MM.1S (cell line): ENCODE measurements around the gene ATG10.
"Not testable (repeated sequence)": the region's sequence is repeated elsewhere in the genome, so short reads cannot be mapped to it uniquely, and the experiment has no call there.

Source experiments
- CTCF ChIP-seq: fragments of 300-600 bp; sonication (generic); IDR thresholded peaks from 2 replicates; pipeline ENCODE4 v1.5.1; 2016; ENCODE audit warnings: antibody characterized with exemption, low read length, mixed read lengths
- EZH2 ChIP-seq: fragments of 300-600 bp; sonication (generic); optimal IDR thresholded peaks from 2 replicates; pipeline ENCODE3; 2017; ENCODE audit warnings: low read depth, mild to moderate bottlenecking, antibody characterized with exemption, low read length, mixed read lengths

DNA sequence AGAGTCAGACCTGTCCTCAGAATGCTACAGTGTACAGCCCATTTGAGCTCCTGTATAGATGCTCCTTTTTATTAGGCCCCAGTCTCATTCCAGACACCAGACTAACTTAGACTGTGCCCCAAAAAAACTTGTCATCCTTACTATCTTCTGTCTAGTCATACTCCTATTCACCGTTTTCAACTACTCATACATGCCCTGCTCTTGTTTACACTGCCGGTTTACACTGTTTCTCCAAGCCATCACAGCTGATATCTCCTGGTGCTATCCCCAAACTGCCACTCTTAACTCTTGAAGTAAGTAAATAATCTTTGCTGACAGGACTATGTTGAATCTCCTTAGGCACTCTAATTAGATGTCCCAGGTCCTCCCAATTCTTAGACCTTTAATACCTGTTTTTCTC, 13.7 kb upstream of the ATG10 start:
- not testable (repeated sequence) for TF ChIP-seq CTCF, EZH2
